Ovary (tissue), 3 donors: Measurements from ENCODE around the gene FBP2.

Experiments used
- CTCF ChIP-seq, 3 donors: fragments of 450-650 bp in 2 of 3; fragments of 200-600 bp in 1 of 3; IDR thresholded peaks; one replicate each; pipeline versions ENCODE4 v1.5.1 to v1.8.0; 2016 to 2022; ENCODE audit warnings: antibody characterized with exemption in 3 of 3, mild to moderate bottlenecking in 1 of 3
- EP300 ChIP-seq: sonication (generic); formaldehyde crosslinking; IDR thresholded peaks from one replicate; pipeline ENCODE4 v1.6.1; 2017; ENCODE audit warnings: antibody characterized with exemption
- donor health status: DM: no; HTN: no; CAD: no.

GRCh38 chr9:94600258-94600657, 6.6 kb upstream of the FBP2 start:
- TF ChIP-seq EP300 = no peak
- no peak for TF ChIP-seq CTCF (IDR thresholded peaks at IDR 0.05)
